Measurements from ENCODE around the gene PDE4B. TPM values are rescaled to one million over a fixed set of nuclear protein-coding genes. Genes with fewer than 3 reads are reported as not detected.

The PDE4B gene
- total RNA-seq, 1 donor from 2014 or later: 7.2 TPM

- TF ChIP-seq CTCF (IDR thresholded peaks at IDR 0.05; ENCODE audit: partially characterized antibody, unreplicated experiment): no peak
- H3K4me3 Mint-ChIP-seq (ENCODE audit: unreplicated experiment): no peak overlapping the region
- H3K27me3 Mint-ChIP-seq (ENCODE audit: unreplicated experiment): no peaks in the 10 kb centered on the region
- no peaks in the 10 kb centered on the region for H3K36me3 Mint-ChIP-seq (ENCODE audit: unreplicated experiment)
- no peak for DNase-seq
- H3K27ac Mint-ChIP-seq (ENCODE audit: unreplicated experiment): no peak overlapping the region
- no peaks in the 10 kb centered on the region for H3K9me3 Mint-ChIP-seq (ENCODE audit: unreplicated experiment)
- H3K4me1 Mint-ChIP-seq (ENCODE audit: low read depth, unreplicated experiment): no peaks in the 10 kb centered on the region
Observed at GRCh38 chr1:66312271-66312990, 519.7 kb downstream of the PDE4B start.

GRCh38 chr1:66313429-66313828 is 520.7 kb downstream of the PDE4B start:
- H3K4me1 Mint-ChIP-seq (ENCODE audit: low read depth, unreplicated experiment): no peaks in the 10 kb centered on the region
- H3K27ac Mint-ChIP-seq (ENCODE audit: unreplicated experiment): no peak overlapping the region
- no peaks in the 10 kb centered on the region for H3K27me3 Mint-ChIP-seq (ENCODE audit: unreplicated experiment)
- DNase-seq: no peak
- H3K9me3 Mint-ChIP-seq (ENCODE audit: unreplicated experiment): no peaks in the 10 kb centered on the region
- TF ChIP-seq CTCF (IDR thresholded peaks at IDR 0.05; ENCODE audit: partially characterized antibody, unreplicated experiment): no peak
- H3K36me3 Mint-ChIP-seq (ENCODE audit: unreplicated experiment): no peaks in the 10 kb centered on the region
- H3K4me3 Mint-ChIP-seq (ENCODE audit: unreplicated experiment): no peak overlapping the region

- Mint-ChIP-seq H3K36me3 (ENCODE audit: unreplicated experiment) (no peaks in the 10 kb centered on the region), H3K4me1 (ENCODE audit: low read depth, unreplicated experiment) (no peaks in the 10 kb centered on the region), H3K9me3 (ENCODE audit: unreplicated experiment) (no peaks in the 10 kb centered on the region), H3K27me3 (ENCODE audit: unreplicated experiment) (no peaks in the 10 kb centered on the region), H3K27ac (ENCODE audit: unreplicated experiment) (no peak overlapping the region), H3K4me3 (ENCODE audit: unreplicated experiment) (no peak overlapping the region)
- no peak for DNase-seq
- TF ChIP-seq CTCF (IDR thresholded peaks at IDR 0.05; ENCODE audit: partially characterized antibody, unreplicated experiment): no peak
Observed at GRCh38 chr1:66315671-66316070, 523.0 kb downstream of the PDE4B start.

- Mint-ChIP-seq H3K27ac (ENCODE audit: unreplicated experiment) (no peak overlapping the region), H3K9me3 (ENCODE audit: unreplicated experiment) (no peaks in the 10 kb centered on the region), H3K27me3 (ENCODE audit: unreplicated experiment) (no peaks in the 10 kb centered on the region), H3K4me1 (ENCODE audit: low read depth, unreplicated experiment) (no peaks in the 10 kb centered on the region), H3K4me3 (ENCODE audit: unreplicated experiment) (no peak overlapping the region), H3K36me3 (ENCODE audit: unreplicated experiment) (no peaks in the 10 kb centered on the region)
- no peak for TF ChIP-seq CTCF (IDR thresholded peaks at IDR 0.05; ENCODE audit: partially characterized antibody, unreplicated experiment)
- DNase-seq: no peak
Observed at GRCh38 chr1:66316464-66317247, 524.0 kb downstream of the PDE4B start.

GRCh38 chr1:66317248-66317515 is 524.5 kb downstream of the PDE4B start:
- no peak for DNase-seq
- H3K27me3 Mint-ChIP-seq (ENCODE audit: unreplicated experiment): no peaks in the 10 kb centered on the region
- H3K27ac Mint-ChIP-seq (ENCODE audit: unreplicated experiment): no peak overlapping the region
- no peaks in the 10 kb centered on the region for H3K36me3 Mint-ChIP-seq (ENCODE audit: unreplicated experiment)
- H3K4me3 Mint-ChIP-seq (ENCODE audit: unreplicated experiment): no peak overlapping the region
- no peaks in the 10 kb centered on the region for H3K4me1 Mint-ChIP-seq (ENCODE audit: low read depth, unreplicated experiment)
- TF ChIP-seq CTCF (IDR thresholded peaks at IDR 0.05; ENCODE audit: partially characterized antibody, unreplicated experiment): no peak
- H3K9me3 Mint-ChIP-seq (ENCODE audit: unreplicated experiment): no peaks in the 10 kb centered on the region

Data from glutamatergic neuron (in vitro differentiated cells).